Measurements from ENCODE around the gene MAN2B2.

Gene MAN2B2

DNA sequence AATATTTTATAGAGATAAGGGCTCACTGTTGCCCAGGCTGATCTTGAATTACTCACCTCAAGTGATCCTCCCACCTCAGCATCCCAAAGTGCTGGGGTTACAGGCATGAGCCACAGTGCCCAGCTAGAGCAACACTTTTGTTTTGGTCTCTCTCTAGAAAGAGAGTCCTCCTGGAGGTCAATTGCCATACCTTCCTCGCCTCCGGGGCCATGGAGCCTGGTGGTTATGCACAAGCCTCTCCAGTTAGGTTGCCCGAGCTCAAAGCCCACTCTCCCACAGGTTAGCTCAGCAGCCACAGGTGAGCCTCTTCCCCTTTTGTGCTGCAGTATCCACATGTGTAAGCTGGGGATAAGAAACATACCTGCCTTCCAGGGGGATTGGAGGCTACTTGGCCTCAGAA is 24.2 kb upstream of the MAN2B2 start:
- Histone ChIP-seq H3K4me3 (ENCODE audit: low read depth, low read length) (no peak overlapping the region), H3K27ac (no peak overlapping the region), H3K27me3 (replicated peaks) (peaks cover 2% of the 10 kb centered on the region), H3K36me3 (replicated peaks) (no peaks in the 10 kb centered on the region)
- in situ Hi-C loops (cut with HindIII; ENCODE audit: low pct_ligation_motif_present, low sequenced_read_pairs) = no loop called here
- no peak for DNase-seq
- TF ChIP-seq, protein P1, sequence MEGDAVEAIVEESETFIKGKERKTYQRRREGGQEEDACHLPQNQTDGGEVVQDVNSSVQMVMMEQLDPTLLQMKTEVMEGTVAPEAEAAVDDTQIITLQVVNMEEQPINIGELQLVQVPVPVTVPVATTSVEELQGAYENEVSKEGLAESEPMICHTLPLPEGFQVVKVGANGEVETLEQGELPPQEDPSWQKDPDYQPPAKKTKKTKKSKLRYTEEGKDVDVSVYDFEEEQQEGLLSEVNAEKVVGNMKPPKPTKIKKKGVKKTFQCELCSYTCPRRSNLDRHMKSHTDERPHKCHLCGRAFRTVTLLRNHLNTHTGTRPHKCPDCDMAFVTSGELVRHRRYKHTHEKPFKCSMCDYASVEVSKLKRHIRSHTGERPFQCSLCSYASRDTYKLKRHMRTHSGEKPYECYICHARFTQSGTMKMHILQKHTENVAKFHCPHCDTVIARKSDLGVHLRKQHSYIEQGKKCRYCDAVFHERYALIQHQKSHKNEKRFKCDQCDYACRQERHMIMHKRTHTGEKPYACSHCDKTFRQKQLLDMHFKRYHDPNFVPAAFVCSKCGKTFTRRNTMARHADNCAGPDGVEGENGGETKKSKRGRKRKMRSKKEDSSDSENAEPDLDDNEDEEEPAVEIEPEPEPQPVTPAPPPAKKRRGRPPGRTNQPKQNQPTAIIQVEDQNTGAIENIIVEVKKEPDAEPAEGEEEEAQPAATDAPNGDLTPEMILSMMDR (IDR thresholded peaks at IDR 0.05; ENCODE audit: low read depth, low read length, missing control alignments) = no peak

DNA sequence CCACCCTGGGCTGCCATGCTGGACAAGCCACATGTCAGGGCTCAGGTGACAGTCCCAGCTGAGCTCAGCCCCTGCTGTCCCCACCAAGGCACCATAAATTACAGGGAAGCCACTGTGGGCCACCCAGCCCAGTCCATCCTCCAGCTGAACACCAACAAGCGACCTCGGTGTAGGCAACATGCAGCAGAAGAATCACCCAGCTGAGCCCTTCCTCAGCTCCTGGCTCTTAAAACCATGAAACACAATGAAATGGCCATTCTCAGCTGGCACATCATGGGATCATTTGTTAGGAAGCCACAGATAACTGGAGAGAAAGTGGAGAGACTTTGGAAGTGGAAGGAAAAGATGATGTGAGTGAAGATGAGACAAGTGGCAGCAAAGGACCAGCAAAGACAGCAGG is 23.3 kb upstream of the MAN2B2 start:
- in situ Hi-C loops (cut with HindIII; ENCODE audit: low pct_ligation_motif_present, low sequenced_read_pairs) = no loop called here
- H3K27ac ChIP-seq = no peak overlapping the region
- no peak for DNase-seq
- TF ChIP-seq, protein P1 (IDR thresholded peaks at IDR 0.05; ENCODE audit: low read depth, low read length, missing control alignments) = no peak
- peaks cover 2% of the 10 kb centered on the region for H3K27me3 ChIP-seq (replicated peaks)
- H3K4me3 ChIP-seq (ENCODE audit: low read depth, low read length) = no peak overlapping the region
- no peaks in the 10 kb centered on the region for H3K36me3 ChIP-seq (replicated peaks)

DNA sequence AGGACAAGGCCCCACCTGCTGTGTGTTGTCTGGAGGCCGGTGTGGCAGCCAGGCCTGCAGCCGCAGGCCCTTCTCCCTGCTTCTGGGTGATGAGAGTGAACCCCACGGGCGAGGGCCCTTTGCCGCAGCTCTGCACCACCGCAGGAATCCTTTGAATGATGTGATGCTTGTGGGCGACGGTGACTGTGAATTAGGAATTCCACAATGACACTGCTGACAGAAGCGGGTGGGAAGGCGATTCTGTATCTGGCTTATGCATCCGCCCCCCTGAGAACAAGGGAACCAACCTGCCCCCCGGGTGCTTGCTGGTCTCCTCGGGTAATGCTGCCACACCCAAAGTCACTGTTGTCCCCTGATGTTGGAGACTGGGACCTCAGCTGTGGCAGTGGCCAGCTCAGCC is 19.5 kb upstream of the MAN2B2 start:
- no peak overlapping the region for H3K27ac ChIP-seq
- H3K36me3 ChIP-seq (replicated peaks) = no peaks in the 10 kb centered on the region
- DNase-seq = no peak
- in situ Hi-C loops (cut with HindIII; ENCODE audit: low pct_ligation_motif_present, low sequenced_read_pairs) = no loop called here
- H3K27me3 ChIP-seq (replicated peaks) = peaks cover 3% of the 10 kb centered on the region
- TF ChIP-seq, protein P1 (IDR thresholded peaks at IDR 0.05; ENCODE audit: low read depth, low read length, missing control alignments) = no peak
- no peak overlapping the region for H3K4me3 ChIP-seq (ENCODE audit: low read depth, low read length)

DNA sequence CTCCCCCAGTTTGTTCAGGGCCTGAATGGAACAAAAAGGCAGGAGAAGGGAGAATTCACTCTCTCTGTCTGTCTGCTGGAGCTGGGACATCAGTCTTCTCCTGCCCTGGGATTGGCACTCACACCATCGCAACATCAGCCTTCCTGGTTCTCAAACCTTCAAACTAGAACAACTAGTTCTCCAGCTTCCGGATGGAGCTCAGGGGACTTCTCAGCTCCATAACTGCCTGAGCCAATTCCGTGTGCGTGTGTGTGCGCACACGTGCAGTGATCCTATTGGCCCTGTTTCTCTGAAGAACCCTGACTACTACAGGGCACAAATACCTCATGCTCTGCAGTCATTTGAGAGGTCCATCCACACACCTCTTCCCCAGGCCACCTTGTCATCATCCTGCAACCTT is 18.7 kb upstream of the MAN2B2 start:
- no peak for DNase-seq
- in situ Hi-C loops (cut with HindIII; ENCODE audit: low pct_ligation_motif_present, low sequenced_read_pairs) = no loop called here
- Histone ChIP-seq H3K27me3 (replicated peaks) (peaks cover 3% of the 10 kb centered on the region), H3K36me3 (replicated peaks) (no peaks in the 10 kb centered on the region), H3K4me3 (ENCODE audit: low read depth, low read length) (no peak overlapping the region), H3K27ac (no peak overlapping the region)
- TF ChIP-seq, protein P1 (IDR thresholded peaks at IDR 0.05; ENCODE audit: low read depth, low read length, missing control alignments) = no peak

DNA sequence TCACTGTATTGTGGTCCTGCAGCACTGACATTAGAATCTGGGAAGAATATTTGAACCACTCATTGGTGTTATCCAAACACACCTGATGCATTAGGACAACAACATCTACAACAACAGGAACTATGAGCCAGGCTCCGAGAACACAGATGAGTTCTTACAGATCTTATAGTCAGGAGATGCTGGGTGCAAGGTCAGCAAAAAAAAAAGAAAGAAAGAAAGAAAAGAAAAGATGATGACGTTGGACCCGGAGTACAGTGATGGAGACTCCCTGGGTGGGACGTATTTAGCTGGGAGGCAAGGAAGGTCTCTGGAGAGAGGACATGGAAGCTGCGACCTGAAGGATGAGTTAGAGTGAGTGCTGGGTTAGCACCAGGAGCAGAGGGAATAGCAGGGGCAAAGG is 17.8 kb upstream of the MAN2B2 start:
- TF ChIP-seq, protein P1 (IDR thresholded peaks at IDR 0.05; ENCODE audit: low read depth, low read length, missing control alignments) = no peak
- Histone ChIP-seq H3K36me3 (replicated peaks) (no peaks in the 10 kb centered on the region), H3K27ac (no peak overlapping the region), H3K27me3 (replicated peaks) (peaks cover 9% of the 10 kb centered on the region), H3K4me3 (ENCODE audit: low read depth, low read length) (no peak overlapping the region)
- DNase-seq = no peak
- in situ Hi-C loops (cut with HindIII; ENCODE audit: low pct_ligation_motif_present, low sequenced_read_pairs) = no loop called here

DNA sequence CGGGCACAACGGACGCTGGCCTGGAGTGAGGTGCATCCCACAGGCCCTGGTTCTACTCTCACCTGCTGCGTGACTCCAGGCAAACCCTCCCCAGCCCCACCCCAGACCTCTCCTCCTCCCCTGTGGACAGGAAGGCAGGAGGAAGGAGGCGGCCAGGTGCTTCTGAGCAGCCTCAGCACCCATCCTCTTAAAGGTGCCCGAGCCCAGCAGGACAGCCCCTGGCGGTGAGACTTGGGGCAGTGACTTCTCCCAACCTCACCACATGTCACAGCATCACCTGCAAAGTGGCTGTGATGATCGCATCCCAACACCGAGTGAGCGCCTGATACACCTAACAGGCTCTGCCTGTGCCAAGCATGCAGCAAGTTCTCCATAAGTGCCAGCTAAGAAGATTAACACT is 17.1 kb upstream of the MAN2B2 start:
- DNase-seq = no peak
- Histone ChIP-seq H3K27ac (no peak overlapping the region), H3K36me3 (replicated peaks) (no peaks in the 10 kb centered on the region), H3K4me3 (ENCODE audit: low read depth, low read length) (no peak overlapping the region), H3K27me3 (replicated peaks) (peaks cover 12% of the 10 kb centered on the region)
- in situ Hi-C loops (cut with HindIII; ENCODE audit: low pct_ligation_motif_present, low sequenced_read_pairs) = no loop called here
- TF ChIP-seq, protein P1 (IDR thresholded peaks at IDR 0.05; ENCODE audit: low read depth, low read length, missing control alignments) = no peak
